ENCODE data around the gene CST7.

The CST7 gene

DNA sequence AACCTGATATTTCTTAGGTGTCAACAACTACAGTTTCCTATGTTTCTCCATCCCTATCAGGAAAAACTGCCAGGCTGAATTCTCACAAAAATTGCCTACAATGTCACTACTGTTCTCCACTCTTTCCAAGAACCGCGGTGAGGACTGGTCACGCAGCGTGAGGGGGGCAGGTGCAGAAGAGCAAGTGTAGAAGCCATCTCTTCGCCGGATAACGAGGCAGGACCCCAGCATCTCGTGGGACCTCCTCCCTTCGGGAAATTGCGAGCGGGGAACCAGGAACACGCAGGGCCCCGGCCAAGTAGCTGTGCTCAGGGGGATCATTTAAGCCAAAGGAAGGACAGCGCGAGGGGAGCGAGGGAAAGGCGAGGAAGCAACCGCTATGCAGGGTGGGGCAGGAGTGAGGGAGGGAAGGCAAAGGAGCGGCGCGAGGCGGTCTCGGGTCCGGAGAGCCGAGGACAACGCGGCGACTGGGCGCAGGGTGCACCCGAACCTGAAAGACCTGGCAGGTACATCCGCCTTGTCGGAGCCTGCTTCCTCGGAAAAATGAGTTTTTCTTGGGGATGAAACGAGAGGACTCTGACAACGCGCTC, 42.9 kb downstream of the CST7 start:
- H3K9ac ChIP-seq (ENCODE audit: low read depth, low read length) = peak overlapping the region; percentile 63
- H2AFZ ChIP-seq (ENCODE audit: low read depth, low read length) = peak overlapping the region; percentile 87
- H3K4me1 ChIP-seq (ENCODE audit: insufficient read depth, low read length) = peaks cover 54% of the 10 kb centered on the region

DNA sequence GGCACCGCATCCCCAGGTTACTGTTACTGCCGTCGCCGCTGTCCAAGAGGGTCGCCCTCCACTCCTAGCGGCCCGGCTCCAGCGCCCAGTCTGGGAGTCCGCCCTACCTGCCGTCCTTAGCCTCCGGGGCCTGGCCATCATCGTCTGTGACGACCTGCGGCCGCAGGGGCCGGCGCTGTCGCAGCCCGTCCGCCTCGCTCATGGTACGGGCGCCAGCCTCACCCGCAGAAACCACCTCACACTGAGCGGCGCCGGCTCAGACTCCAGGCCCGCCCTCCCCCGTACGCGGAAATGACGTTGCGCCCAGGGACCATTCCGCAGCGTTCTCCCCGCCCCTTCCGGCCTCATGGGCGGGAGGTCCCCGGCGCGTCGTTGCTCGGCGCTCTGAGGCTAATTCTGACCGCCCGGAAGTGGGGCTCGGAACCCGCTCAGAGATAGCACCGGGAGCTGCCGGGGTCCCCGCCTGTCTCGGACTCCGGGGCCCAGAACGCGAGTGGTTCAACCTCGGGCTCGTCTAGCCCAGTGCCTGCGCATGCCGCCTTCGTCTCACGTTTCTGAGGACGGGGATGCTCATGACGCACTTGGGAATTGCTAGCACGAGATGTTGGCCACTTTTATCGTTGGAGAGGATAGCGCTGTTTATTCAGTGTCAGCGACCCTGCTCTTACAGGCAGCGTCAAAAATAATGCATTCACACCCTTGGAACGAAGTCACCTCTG, 43.6 kb downstream of the CST7 start, which contains the start of gene APMAP:
APMAP (minus strand) TSS at position 265 of the 719 bp plus-strand sequence; CDS start at position 202, 63 bp downstream.
- Histone ChIP-seq H3K4me2 (ENCODE audit: insufficient read depth, low read length) (peak within 1 kb of the TSS; percentile 91), H3K4me1 (ENCODE audit: insufficient read depth, low read length) (peaks cover 54% of the 10 kb centered on the region), H3K4me3 (ENCODE audit: low read depth in 1 of 2, low read length in 2 of 2) (peak within 1 kb of the TSS; percentile 50 to 80), H2AFZ (ENCODE audit: low read depth, low read length) (peak within 1 kb of the TSS; percentile 87), H3K36me3 (ENCODE audit: insufficient read depth, low read length) (peaks cover 6% of the 10 kb centered on the region), H3K27ac (ENCODE audit: low read length) (peak within 1 kb of the TSS; percentile 87), H3K27me3 (ENCODE audit: insufficient read depth, low read length, poor library complexity) (no peaks in the 10 kb centered on the region), H3K9ac (ENCODE audit: low read depth, low read length) (peak within 1 kb of the TSS; percentile 63), H3K79me2 (ENCODE audit: insufficient read depth, low read length) (peaks cover 49% of the 10 kb centered on the region), H3K9me3 (ENCODE audit: insufficient read depth, low read length, severe bottlenecking) (no peaks in the 10 kb centered on the region), H4K20me1 (ENCODE audit: insufficient read depth, low read length) (peaks cover 8% of the 10 kb centered on the region; the same call in 1 of the 2 replicates)
- DNase-seq = peak; percentile 96
- peak; percentile 91 for ATAC-seq (ENCODE audit: insufficient read depth, low read depth)
- no peak for TF ChIP-seq EZH2 (IDR thresholded peaks at IDR 0.05; ENCODE audit: borderline replicate concordance, low read depth, low read length, severe bottlenecking)
- TF ChIP-seq, protein P1, sequence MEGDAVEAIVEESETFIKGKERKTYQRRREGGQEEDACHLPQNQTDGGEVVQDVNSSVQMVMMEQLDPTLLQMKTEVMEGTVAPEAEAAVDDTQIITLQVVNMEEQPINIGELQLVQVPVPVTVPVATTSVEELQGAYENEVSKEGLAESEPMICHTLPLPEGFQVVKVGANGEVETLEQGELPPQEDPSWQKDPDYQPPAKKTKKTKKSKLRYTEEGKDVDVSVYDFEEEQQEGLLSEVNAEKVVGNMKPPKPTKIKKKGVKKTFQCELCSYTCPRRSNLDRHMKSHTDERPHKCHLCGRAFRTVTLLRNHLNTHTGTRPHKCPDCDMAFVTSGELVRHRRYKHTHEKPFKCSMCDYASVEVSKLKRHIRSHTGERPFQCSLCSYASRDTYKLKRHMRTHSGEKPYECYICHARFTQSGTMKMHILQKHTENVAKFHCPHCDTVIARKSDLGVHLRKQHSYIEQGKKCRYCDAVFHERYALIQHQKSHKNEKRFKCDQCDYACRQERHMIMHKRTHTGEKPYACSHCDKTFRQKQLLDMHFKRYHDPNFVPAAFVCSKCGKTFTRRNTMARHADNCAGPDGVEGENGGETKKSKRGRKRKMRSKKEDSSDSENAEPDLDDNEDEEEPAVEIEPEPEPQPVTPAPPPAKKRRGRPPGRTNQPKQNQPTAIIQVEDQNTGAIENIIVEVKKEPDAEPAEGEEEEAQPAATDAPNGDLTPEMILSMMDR (IDR thresholded peaks at IDR 0.05; ENCODE audit: borderline replicate concordance, extremely low read depth, low read length, poor library complexity, severe bottlenecking) = no peak

More for the DNA sequence above, 42.9 kb downstream of the CST7 start:
- peak overlapping the region; percentile 50 to 80 for H3K4me3 ChIP-seq (ENCODE audit: low read depth in 1 of 2, low read length in 2 of 2)
- H3K4me2 ChIP-seq (ENCODE audit: insufficient read depth, low read length) = peak overlapping the region; percentile 91
- H4K20me1 ChIP-seq (ENCODE audit: insufficient read depth, low read length) = peaks cover 8% of the 10 kb centered on the region; the same call in 1 of the 2 replicates
- peak; percentile 52 for DNase-seq
- no peaks in the 10 kb centered on the region for H3K27me3 ChIP-seq (ENCODE audit: insufficient read depth, low read length, poor library complexity)
- no peaks in the 10 kb centered on the region for H3K9me3 ChIP-seq (ENCODE audit: insufficient read depth, low read length, severe bottlenecking)
- peak; percentile 20 for ATAC-seq (ENCODE audit: insufficient read depth, low read depth)
- H3K36me3 ChIP-seq (ENCODE audit: insufficient read depth, low read length) = peaks cover 6% of the 10 kb centered on the region
- H3K27ac ChIP-seq (ENCODE audit: low read length) = peak overlapping the region; percentile 87
- no peak for TF ChIP-seq EZH2 (IDR thresholded peaks at IDR 0.05; ENCODE audit: borderline replicate concordance, low read depth, low read length, severe bottlenecking)
- TF ChIP-seq, protein P1 (IDR thresholded peaks at IDR 0.05; ENCODE audit: borderline replicate concordance, extremely low read depth, low read length, poor library complexity, severe bottlenecking) = no peak
- peaks cover 55% of the 10 kb centered on the region for H3K79me2 ChIP-seq (ENCODE audit: insufficient read depth, low read length)

DNA sequence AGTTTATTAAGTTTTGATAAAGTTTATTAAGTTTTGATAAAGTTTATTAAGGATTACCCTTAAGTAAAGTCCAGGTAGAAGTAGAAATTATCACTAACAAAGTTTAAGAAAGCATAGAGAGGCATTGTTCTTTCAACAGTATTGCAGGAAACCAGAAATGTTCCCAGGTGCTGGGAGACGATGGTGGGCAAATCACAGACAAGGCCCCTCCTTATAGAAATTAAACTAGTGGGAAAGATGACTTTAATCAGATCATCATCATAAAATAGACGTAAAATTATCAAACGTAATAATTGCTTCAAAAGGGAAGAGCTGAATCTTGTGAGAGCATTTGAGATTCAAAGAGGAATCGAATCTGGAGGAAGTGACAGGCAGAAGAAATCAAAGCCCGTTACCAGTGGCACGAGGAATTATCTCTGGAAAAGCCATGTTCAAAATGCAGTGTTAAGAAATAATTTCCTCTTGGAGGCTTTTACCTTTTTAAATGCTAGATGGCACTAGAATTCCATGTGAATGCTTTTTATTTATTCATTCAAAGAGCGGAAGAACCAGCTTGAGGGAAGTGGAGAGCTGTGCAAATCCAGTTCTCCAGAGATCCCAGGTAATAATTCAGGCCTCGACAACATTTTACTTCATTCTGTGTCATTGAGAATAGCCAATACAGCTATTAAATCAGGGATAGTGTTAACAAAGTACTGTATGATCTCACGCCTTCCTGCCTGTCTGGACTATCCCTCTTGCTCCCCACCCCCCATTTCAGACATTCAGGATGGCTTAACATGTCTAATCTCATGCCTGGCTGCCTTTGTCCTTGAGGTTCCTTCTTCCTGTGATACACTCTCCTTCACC, 44.5 kb downstream of the CST7 start:
- Histone ChIP-seq H3K9ac (ENCODE audit: low read depth, low read length) (peak overlapping the region; percentile 63), H3K9me3 (ENCODE audit: insufficient read depth, low read length, severe bottlenecking) (no peaks in the 10 kb centered on the region), H3K27ac (ENCODE audit: low read length) (peak overlapping the region; percentile 87), H3K4me2 (ENCODE audit: insufficient read depth, low read length) (peak overlapping the region; percentile 91), H3K79me2 (ENCODE audit: insufficient read depth, low read length) (peaks cover 39% of the 10 kb centered on the region), H3K4me1 (ENCODE audit: insufficient read depth, low read length) (peaks cover 54% of the 10 kb centered on the region), H3K4me3 (ENCODE audit: low read depth in 1 of 2, low read length in 2 of 2) (peak overlapping the region; percentile 50 to 80; a peak in 3 of 4 replicates), H3K36me3 (ENCODE audit: insufficient read depth, low read length) (peaks cover 6% of the 10 kb centered on the region), H4K20me1 (ENCODE audit: insufficient read depth, low read length) (peaks cover 8% of the 10 kb centered on the region; the same call in 1 of the 2 replicates), H3K27me3 (ENCODE audit: insufficient read depth, low read length, poor library complexity) (no peaks in the 10 kb centered on the region), H2AFZ (ENCODE audit: low read depth, low read length) (peak overlapping the region; percentile 87)
- DNase-seq (no peak), ATAC-seq (ENCODE audit: insufficient read depth, low read depth) (no peak)
- TF ChIP-seq, protein P1 (IDR thresholded peaks at IDR 0.05; ENCODE audit: borderline replicate concordance, extremely low read depth, low read length, poor library complexity, severe bottlenecking) = peak; percentile 50
- no peak for TF ChIP-seq EZH2 (IDR thresholded peaks at IDR 0.05; ENCODE audit: borderline replicate concordance, low read depth, low read length, severe bottlenecking)

All from DND-41 (cell line).